ENCODE data around the gene RFX4. TPM values are rescaled to one million over a fixed set of nuclear protein-coding genes. Genes with fewer than 3 reads are reported as not detected.

RFX4 gene
- total RNA-seq, 2 experiments from 2014 or later = not detected

- DNase-seq (ENCODE audit: low spot score) = no peak
- no peak overlapping the region for H3K27ac ChIP-seq (ENCODE audit: low read depth, low read length, poor library complexity, severe bottlenecking)
- no peaks in the 10 kb centered on the region for H3K9me3 ChIP-seq (ENCODE audit: low read length)
- H3K4me3 ChIP-seq (ENCODE audit: low read depth, low read length, poor library complexity, severe bottlenecking) = no peak overlapping the region
- H2AFZ ChIP-seq (ENCODE audit: low read length) = no peak overlapping the region
- no peaks in the 10 kb centered on the region for H3K4me1 ChIP-seq (ENCODE audit: insufficient read depth, low read length, poor library complexity, severe bottlenecking)
- ChIA-PET POLR2A (interaction anchor here (0.7 to 1.5 kb wide), 4 partner anchors 10 to 415 kb away, joined by 3 to 5 read pairs (median 4); no protein-coding TSS in a partner anchor), CTCF (ENCODE audit: unreplicated experiment) (no interaction called here)
- no peaks in the 10 kb centered on the region for H3K79me2 ChIP-seq (ENCODE audit: insufficient read depth, low read depth, low read length)
- no peak for TF ChIP-seq EZH2phosphoT487 (IDR thresholded peaks at IDR 0.05; ENCODE audit: borderline replicate concordance, low read depth, low read length)
- no peak for TF ChIP-seq CTCF (conservative IDR thresholded peaks at IDR 0.05; ENCODE audit: low read length)
- no peaks in the 10 kb centered on the region for H3K9me2 ChIP-seq (ENCODE audit: insufficient read depth, low read length)
- no peaks in the 10 kb centered on the region for H4K20me1 ChIP-seq (ENCODE audit: insufficient read depth, low read length)
- no TSS peak for BruUV-seq (replicated peaks)
- no peak overlapping the region for H3K4me2 ChIP-seq (ENCODE audit: low read length)
- intact Hi-C loops (cut with micrococcal nuclease; ENCODE audit: unreplicated experiment) = loop anchor here (1.0 kb wide), 1 partner anchor 13 kb away; no protein-coding TSS in a partner anchor
- H3K36me3 ChIP-seq (ENCODE audit: insufficient read depth, low read length) = no peaks in the 10 kb centered on the region; the same call in 1 of the 2 replicates
Observed at GRCh38 chr12:106773286-106774004, 190.6 kb downstream of the RFX4 start.

- no peak within 1 kb of the TSS for H2AFZ ChIP-seq (ENCODE audit: low read length)
- H3K79me2 ChIP-seq (ENCODE audit: insufficient read depth, low read depth, low read length) = no peaks in the 10 kb centered on the region
- no peak for TF ChIP-seq EZH2phosphoT487 (IDR thresholded peaks at IDR 0.05; ENCODE audit: borderline replicate concordance, low read depth, low read length)
- TF ChIP-seq CTCF (conservative IDR thresholded peaks at IDR 0.05; ENCODE audit: low read length) = no peak
- no peaks in the 10 kb centered on the region for H3K4me1 ChIP-seq (ENCODE audit: insufficient read depth, low read length, poor library complexity, severe bottlenecking)
- no peaks in the 10 kb centered on the region for H3K9me3 ChIP-seq (ENCODE audit: low read length)
- BruUV-seq (replicated peaks) = no TSS peak
- no peak within 1 kb of the TSS for H3K27ac ChIP-seq (ENCODE audit: low read depth, low read length, poor library complexity, severe bottlenecking)
- H3K4me3 ChIP-seq (ENCODE audit: low read depth, low read length, poor library complexity, severe bottlenecking) = no peak within 1 kb of the TSS
- peak within 1 kb of the TSS; percentile 45; the same call in 1 of the 2 replicates for H3K4me2 ChIP-seq (ENCODE audit: low read length)
- ChIA-PET CTCF (ENCODE audit: unreplicated experiment) (no interaction called here), POLR2A (interaction anchor here (1.5 to 1.7 kb wide), 2 partner anchors 11 to 13 kb away, joined by 3 to 5 read pairs; no protein-coding TSS in a partner anchor)
- no peaks in the 10 kb centered on the region for H3K9me2 ChIP-seq (ENCODE audit: insufficient read depth, low read length)
- intact Hi-C loops (cut with micrococcal nuclease; ENCODE audit: unreplicated experiment) = loop anchor here (1.0 kb wide), 1 partner anchor 14 kb away; no protein-coding TSS in a partner anchor
- no peaks in the 10 kb centered on the region; the same call in 1 of the 2 replicates for H3K36me3 ChIP-seq (ENCODE audit: insufficient read depth, low read length)
- no peaks in the 10 kb centered on the region for H4K20me1 ChIP-seq (ENCODE audit: insufficient read depth, low read length)
- DNase-seq (ENCODE audit: low spot score) = no peak
Observed at GRCh38 chr12:106774005-106774807, 191.4 kb downstream of the RFX4 start, which contains the start of gene RIC8B. TSS of gene RIC8B (plus strand) at chr12:106774682. CDS start at chr12:106774746, 64 bp downstream.
